ENCODE measurements around the gene WDR44.

WDR44 gene

GRCh38 chrX:118497180-118497818 is 151.4 kb downstream of the WDR44 start:
- peaks cover 20% of the 10 kb centered on the region for H3K36me3 Mint-ChIP-seq (ENCODE audit: insufficient read depth)
- H3K4me1 Mint-ChIP-seq (ENCODE audit: low read depth in 2 of 2): peaks cover 23 to 26% of the 10 kb centered on the region in 2 donors
- H3K9me3 Mint-ChIP-seq: no peaks in the 10 kb centered on the region
- H3K27ac Mint-ChIP-seq: peak overlapping the region; percentile 94 to 98
- no peaks in the 10 kb centered on the region for H3K27me3 Mint-ChIP-seq
- DNase-seq (peak; percentile 1 to 10 (median 2)), ATAC-seq (replicated peaks) (no peak)
- H3K4me3 Mint-ChIP-seq: peak overlapping the region; percentile 98 to 99

GRCh38 chrX:118498351-118498750 is 152.4 kb downstream of the WDR44 start:
- DNase-seq (no peak), ATAC-seq (replicated peaks) (no peak)
- H3K4me3 Mint-ChIP-seq: peak overlapping the region; percentile 98 to 99
- peak overlapping the region in 1 of 2 donors; percentile 94 for H3K27ac Mint-ChIP-seq
- no peaks in the 10 kb centered on the region for H3K9me3 Mint-ChIP-seq
- H3K27me3 Mint-ChIP-seq: no peaks in the 10 kb centered on the region
- H3K36me3 Mint-ChIP-seq (ENCODE audit: insufficient read depth): peaks cover 22% of the 10 kb centered on the region
- H3K4me1 Mint-ChIP-seq (ENCODE audit: low read depth in 2 of 2): peaks cover 30 to 36% of the 10 kb centered on the region in 2 donors

GRCh38 chrX:118498755-118499154 is 152.8 kb downstream of the WDR44 start:
- Mint-ChIP-seq H3K4me1 (ENCODE audit: low read depth in 2 of 2) (peaks cover 34 to 40% of the 10 kb centered on the region in 2 donors), H3K27me3 (no peaks in the 10 kb centered on the region), H3K36me3 (ENCODE audit: insufficient read depth) (peaks cover 22% of the 10 kb centered on the region), H3K4me3 (peak overlapping the region; percentile 36 to 98), H3K27ac (no peak overlapping the region), H3K9me3 (no peaks in the 10 kb centered on the region)
- ATAC-seq (replicated peaks) (no peak), DNase-seq (no peak)

GRCh38 chrX:118499295-118499694 is 153.4 kb downstream of the WDR44 start:
- DNase-seq (no peak), ATAC-seq (replicated peaks) (no peak)
- Mint-ChIP-seq H3K9me3 (no peaks in the 10 kb centered on the region), H3K4me3 (peak overlapping the region; percentile 36 to 98), H3K27me3 (no peaks in the 10 kb centered on the region), H3K4me1 (ENCODE audit: low read depth in 2 of 2) (peaks cover 38 to 45% of the 10 kb centered on the region in 2 donors), H3K27ac (no peak overlapping the region), H3K36me3 (ENCODE audit: insufficient read depth) (peaks cover 22% of the 10 kb centered on the region)
